HepG2 (cell line): Measurements from ENCODE around the gene ITGB1. TPM values are rescaled to one million over a fixed set of nuclear protein-coding genes. Genes with fewer than 3 reads are reported as not detected.

Experiments
- ATRX ChIP-seq: sonication (generic); formaldehyde crosslinking; IDR thresholded peaks from 2 replicates; pipeline ENCODE4 v1.4.0; 2020; ENCODE audit warnings: missing genetic modification reagents, borderline replicate concordance
- EZH2 ChIP-seq: conservative IDR thresholded peaks from 2 replicates; pipeline ENCODE4 v1.6.1; 2012; ENCODE audit warnings: mild to moderate bottlenecking, low read depth, low read length, moderate library complexity
- FOSL2 ChIP-seq: sonication (generic); formaldehyde crosslinking; IDR thresholded peaks from 2 replicates; pipeline ENCODE4 v1.4.0; 2020; ENCODE audit warnings: missing genetic modification reagents
- GTF3A ChIP-seq: sonication (generic); formaldehyde crosslinking; conservative IDR thresholded peaks from 2 replicates; pipeline ENCODE4 v1.4.0; 2020; ENCODE audit warnings: mild to moderate bottlenecking, missing genetic modification reagents
- NBN ChIP-seq: fragments of 450-650 bp; conservative IDR thresholded peaks from 2 replicates; pipeline ENCODE4 v1.6.1; 2017
- NFKB2 ChIP-seq: sonication (generic); formaldehyde crosslinking; IDR thresholded peaks from 2 replicates; pipeline ENCODE4 v1.4.0; 2020; ENCODE audit warnings: missing genetic modification reagents, borderline replicate concordance
- NR1H2 ChIP-seq: sonication (generic); formaldehyde crosslinking; IDR thresholded peaks from 2 replicates; pipeline ENCODE4 v1.8.1; 2022; ENCODE audit warnings: low read depth, missing genetic modification reagents, borderline replicate concordance
- SAFB2 ChIP-seq: sonication (generic); formaldehyde crosslinking; IDR thresholded peaks from 2 replicates; pipeline ENCODE4 v1.5.1; 2020; ENCODE audit warnings: missing genetic modification reagents, low read depth, mild to moderate bottlenecking, borderline replicate concordance
- SRF ChIP-seq: IDR thresholded peaks from 2 replicates; pipeline ENCODE4 v1.6.1; 2011; ENCODE audit warnings: mild to moderate bottlenecking, low read depth, low read length, moderate library complexity
- U2AF1 ChIP-seq: fragments of 200-400 bp; formaldehyde crosslinking; optimal IDR thresholded peaks from 2 replicates; pipeline ENCODE3; 2017; ENCODE audit warnings: mild to moderate bottlenecking, low read depth, low read length
- ZBTB40 ChIP-seq, 2 experiments: fragments of 450-650 bp in 1 of 2; sonication (generic) in 1 of 2; formaldehyde crosslinking in 1 of 2; IDR thresholded peaks; 2 replicates each; pipeline versions ENCODE4 v1.6.1 to v1.8.0; 2016 to 2022; ENCODE audit warnings: antibody characterized with exemption in 1 of 2, mild to moderate bottlenecking in 1 of 2, missing genetic modification reagents in 1 of 2
- ZMYM3 ChIP-seq: sonication (generic); formaldehyde crosslinking; IDR thresholded peaks from 2 replicates; pipeline ENCODE4 v1.5.1; 2020; ENCODE audit warnings: mild to moderate bottlenecking, missing genetic modification reagents
- ZNF382 ChIP-seq: sonication (generic); formaldehyde crosslinking; IDR thresholded peaks from 2 replicates; pipeline ENCODE4 v1.5.0; 2020; ENCODE audit warnings: missing genetic modification reagents, mild to moderate bottlenecking, borderline replicate concordance
- ZNF567 ChIP-seq: sonication (generic); formaldehyde crosslinking; IDR thresholded peaks from 2 replicates; pipeline ENCODE4 v1.8.1; 2023; ENCODE audit warnings: mild to moderate bottlenecking, missing genetic modification reagents, borderline replicate concordance
- ZNF746 ChIP-seq: sonication (generic); formaldehyde crosslinking; IDR thresholded peaks from 2 replicates; pipeline ENCODE4 v1.8.0; 2022; ENCODE audit warnings: mild to moderate bottlenecking, missing genetic modification reagents
- ZNF749 ChIP-seq: sonication (generic); formaldehyde crosslinking; IDR thresholded peaks from 2 replicates; pipeline ENCODE4 v1.8.0; 2022; ENCODE audit warnings: mild to moderate bottlenecking, missing genetic modification reagents, moderate library complexity, borderline replicate concordance
- polyA plus RNA-seq, 8 experiments: library from polyadenylated mRNA; depleted of rRNA in 3 of 8; stranded (reverse) in 7 of 8; unstranded in 1 of 8; fragments of >200 nt; fragmentation: Illumina TruSeq in 4 of 8; extraction: Trizol in 4 of 8; gene quantifications; 2 replicates each; pipeline versions ENCODE4 v1.2.1 to v1.2.3, GENCODE V29; 2011 to 2016; ENCODE audit warnings: low read depth in 4 of 8, missing spikeins in 1 of 8, mixed read lengths in 1 of 8; ENCODE audit not compliant: insufficient read depth in 1 of 8
- total RNA-seq, 5 experiments: library from RNA; depleted of rRNA; stranded (reverse); fragments of >200 nt; fragmentation: Illumina TruSeq; extraction: Trizol; gene quantifications; 2 replicates each; pipeline ENCODE4 v1.2.3, GENCODE V29; 2016; ENCODE audit warnings: low read depth in 1 of 5
- TF ChIP-seq, protein P1 (sequence below): sonication (generic); formaldehyde crosslinking; IDR thresholded peaks from 2 replicates; pipeline ENCODE4 v1.5.0; 2020; ENCODE audit warnings: mild to moderate bottlenecking, missing genetic modification reagents

The ITGB1 gene
- total and polyA plus RNA-seq, 2 of the 13 experiments (the other 11 are each of a cell fraction or from before 2014, with no cell fraction given) = 190 to 204 TPM

GRCh38 chr10:32982911-32983909 lies 25.2 kb upstream of the ITGB1 start (continued):
- TF ChIP-seq FOSL2 (CRISPR knock-in tag) (peak; percentile 85), ZNF749 (CRISPR knock-in tag) (no peak), NFKB2 (CRISPR knock-in tag) (no peak), GTF3A (no peak), ZNF382 (CRISPR knock-in tag) (no peak), SRF (no peak), ATRX (no peak), ZBTB40 (IDR thresholded peaks at IDR 0.05) (no peak), ZBTB40 (CRISPR knock-in tag; IDR thresholded peaks at IDR 0.05) (no peak; the same call in 1 of the 2 replicates), ZMYM3 (CRISPR knock-in tag) (peak; percentile 72; the same call in 1 of the 2 replicates), SAFB2 (CRISPR knock-in tag) (no peak), NBN (no peak), ZNF567 (CRISPR knock-in tag) (no peak), NR1H2 (CRISPR knock-in tag) (no peak), ZNF746 (no peak), U2AF1 (no peak), EZH2 (no peak)
- TF ChIP-seq, protein P1, sequence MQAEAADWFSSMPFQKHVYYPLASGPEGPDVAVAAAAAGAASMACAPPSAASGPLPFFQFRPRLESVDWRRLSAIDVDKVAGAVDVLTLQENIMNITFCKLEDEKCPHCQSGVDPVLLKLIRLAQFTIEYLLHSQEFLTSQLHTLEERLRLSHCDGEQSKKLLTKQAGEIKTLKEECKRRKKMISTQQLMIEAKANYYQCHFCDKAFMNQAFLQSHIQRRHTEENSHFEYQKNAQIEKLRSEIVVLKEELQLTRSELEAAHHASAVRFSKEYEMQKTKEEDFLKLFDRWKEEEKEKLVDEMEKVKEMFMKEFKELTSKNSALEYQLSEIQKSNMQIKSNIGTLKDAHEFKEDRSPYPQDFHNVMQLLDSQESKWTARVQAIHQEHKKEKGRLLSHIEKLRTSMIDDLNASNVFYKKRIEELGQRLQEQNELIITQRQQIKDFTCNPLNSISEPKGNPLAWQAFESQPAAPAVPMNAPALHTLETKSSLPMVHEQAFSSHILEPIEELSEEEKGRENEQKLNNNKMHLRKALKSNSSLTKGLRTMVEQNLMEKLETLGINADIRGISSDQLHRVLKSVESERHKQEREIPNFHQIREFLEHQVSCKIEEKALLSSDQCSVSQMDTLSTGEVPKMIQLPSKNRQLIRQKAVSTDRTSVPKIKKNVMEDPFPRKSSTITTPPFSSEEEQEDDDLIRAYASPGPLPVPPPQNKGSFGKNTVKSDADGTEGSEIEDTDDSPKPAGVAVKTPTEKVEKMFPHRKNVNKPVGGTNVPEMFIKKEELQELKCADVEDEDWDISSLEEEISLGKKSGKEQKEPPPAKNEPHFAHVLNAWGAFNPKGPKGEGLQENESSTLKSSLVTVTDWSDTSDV (CRISPR knock-in tag) = no peak
